ENCODE results near the gene ZIM2. TPM values are rescaled to one million over a fixed set of nuclear protein-coding genes. Genes with fewer than 3 reads are reported as not detected.
"Not testable (repeated sequence)": the region's sequence is repeated elsewhere in the genome, so short reads cannot be mapped to it uniquely, and the experiment has no call there.

The ZIM2 gene
- total RNA-seq, 1 donor: not detected

DNA sequence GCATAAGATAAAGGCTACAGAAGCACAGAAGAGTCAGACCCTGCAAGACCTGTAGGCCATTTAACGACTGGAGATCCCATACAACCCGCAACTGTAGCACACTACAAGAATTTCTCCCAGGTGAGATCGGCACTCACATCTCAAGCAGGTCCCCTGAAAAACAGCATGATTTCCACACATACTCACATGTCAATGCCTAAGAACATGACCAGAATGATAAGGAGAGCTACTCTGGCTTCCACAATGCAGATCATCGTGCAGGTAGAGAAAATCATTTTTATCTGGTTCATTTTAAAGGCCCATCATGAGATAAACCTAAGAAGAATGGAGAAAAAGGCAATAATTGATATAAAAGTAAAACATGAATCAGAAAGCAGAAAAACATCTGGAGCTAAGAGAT lies 17.5 kb upstream of the ZIM2 start:
- no peak overlapping the region for H3K4me3 ChIP-seq (ENCODE audit: low read depth, low read length)
- DNase-seq (ENCODE audit: low read depth): no peak
- TF ChIP-seq, protein P1, sequence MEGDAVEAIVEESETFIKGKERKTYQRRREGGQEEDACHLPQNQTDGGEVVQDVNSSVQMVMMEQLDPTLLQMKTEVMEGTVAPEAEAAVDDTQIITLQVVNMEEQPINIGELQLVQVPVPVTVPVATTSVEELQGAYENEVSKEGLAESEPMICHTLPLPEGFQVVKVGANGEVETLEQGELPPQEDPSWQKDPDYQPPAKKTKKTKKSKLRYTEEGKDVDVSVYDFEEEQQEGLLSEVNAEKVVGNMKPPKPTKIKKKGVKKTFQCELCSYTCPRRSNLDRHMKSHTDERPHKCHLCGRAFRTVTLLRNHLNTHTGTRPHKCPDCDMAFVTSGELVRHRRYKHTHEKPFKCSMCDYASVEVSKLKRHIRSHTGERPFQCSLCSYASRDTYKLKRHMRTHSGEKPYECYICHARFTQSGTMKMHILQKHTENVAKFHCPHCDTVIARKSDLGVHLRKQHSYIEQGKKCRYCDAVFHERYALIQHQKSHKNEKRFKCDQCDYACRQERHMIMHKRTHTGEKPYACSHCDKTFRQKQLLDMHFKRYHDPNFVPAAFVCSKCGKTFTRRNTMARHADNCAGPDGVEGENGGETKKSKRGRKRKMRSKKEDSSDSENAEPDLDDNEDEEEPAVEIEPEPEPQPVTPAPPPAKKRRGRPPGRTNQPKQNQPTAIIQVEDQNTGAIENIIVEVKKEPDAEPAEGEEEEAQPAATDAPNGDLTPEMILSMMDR (IDR thresholded peaks at IDR 0.05; ENCODE audit: insufficient read depth, low read length): no peak

DNA sequence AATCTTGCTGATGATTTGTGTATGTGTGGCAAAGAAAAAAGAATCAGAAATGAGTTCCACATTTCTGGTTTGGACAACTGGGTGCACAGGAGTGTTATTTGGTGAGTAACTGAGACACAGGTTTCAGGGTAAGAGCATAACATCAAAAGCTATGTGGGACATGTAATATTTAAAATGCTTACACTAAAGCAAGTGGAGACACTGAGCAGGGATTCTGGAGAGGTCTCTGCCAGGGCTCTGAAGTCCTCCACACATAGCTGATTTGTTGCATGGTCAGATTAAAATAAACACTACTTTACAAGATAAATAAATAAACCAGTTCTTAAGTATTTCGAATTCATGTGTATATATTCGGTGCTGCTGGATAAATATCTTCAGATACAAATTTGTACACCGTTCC lies 16.3 kb upstream of the ZIM2 start:
- TF ChIP-seq, protein P1 (IDR thresholded peaks at IDR 0.05; ENCODE audit: insufficient read depth, low read length): no peak
- no peak overlapping the region for H3K4me3 ChIP-seq (ENCODE audit: low read depth, low read length)
- no peak for DNase-seq (ENCODE audit: low read depth)

DNA sequence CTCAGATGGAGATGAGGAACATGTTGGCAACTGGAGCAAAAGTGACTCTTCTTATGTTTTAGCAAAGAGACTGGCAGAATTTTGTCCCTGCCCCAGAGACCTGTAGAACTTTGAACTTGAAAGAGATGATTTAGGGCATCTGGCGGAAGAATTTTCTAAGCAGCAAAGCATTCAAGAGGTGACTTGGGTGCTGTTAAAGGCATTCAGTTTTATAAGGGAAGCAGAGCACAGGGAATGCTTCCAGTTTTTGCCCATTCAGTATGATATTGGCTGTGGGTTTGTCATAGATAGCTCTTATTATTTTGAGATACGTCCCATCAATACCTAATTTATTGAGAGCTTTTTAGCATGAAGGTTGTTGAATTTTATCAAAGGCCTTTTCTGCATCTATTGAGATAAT lies 11.8 kb upstream of the ZIM2 start:
- not testable (repeated sequence) for DNase-seq (ENCODE audit: low read depth); H3K4me3 ChIP-seq (ENCODE audit: low read depth, low read length)

DNA sequence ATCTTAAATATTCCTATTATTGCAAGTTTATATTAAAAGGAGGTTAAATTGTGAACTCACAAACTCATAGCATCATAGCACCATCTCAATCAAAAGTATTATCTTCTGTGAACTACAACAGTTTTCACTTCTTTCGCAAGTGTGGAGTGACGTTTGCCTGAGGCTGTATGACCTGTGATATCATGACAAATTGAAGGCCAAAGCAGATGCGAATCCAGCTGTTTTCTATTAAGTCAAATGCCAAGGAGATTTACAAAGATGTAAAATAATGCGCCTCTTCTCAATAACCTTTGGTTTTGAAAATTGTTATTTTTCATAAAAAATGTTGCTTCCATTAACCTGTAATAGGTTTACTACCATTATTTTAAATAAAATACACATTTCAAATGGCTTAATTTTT lies 7.6 kb upstream of the ZIM2 start:
- TF ChIP-seq, protein P1 (IDR thresholded peaks at IDR 0.05; ENCODE audit: insufficient read depth, low read length): no peak

DNA sequence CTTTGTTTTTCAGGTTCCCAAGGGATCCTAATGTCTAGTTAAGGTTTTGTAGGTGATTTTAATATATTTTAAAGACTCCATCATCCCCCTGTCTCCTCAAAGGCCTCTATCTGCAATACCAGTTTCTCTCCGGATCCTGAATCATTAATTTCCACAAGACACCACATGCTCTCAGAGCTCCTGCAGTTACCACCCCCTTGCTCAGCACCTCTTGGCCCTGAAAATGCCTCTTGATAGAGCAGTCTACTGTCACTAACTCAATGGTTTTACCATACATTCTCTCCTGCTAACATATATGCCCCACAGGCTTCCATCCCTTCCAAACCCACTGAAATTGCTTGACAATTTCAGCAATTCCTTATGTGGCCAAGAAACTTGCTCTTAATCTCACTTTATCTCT lies 1.9 kb upstream of the ZIM2 start:
- TF ChIP-seq, protein P1 (IDR thresholded peaks at IDR 0.05; ENCODE audit: insufficient read depth, low read length): no peak
- no peak for DNase-seq (ENCODE audit: low read depth)
- no peak overlapping the region for H3K4me3 ChIP-seq (ENCODE audit: low read depth, low read length)

More for the DNA sequence above, 7.6 kb upstream of the ZIM2 start:
- no peak for DNase-seq (ENCODE audit: low read depth)
- no peak overlapping the region for H3K4me3 ChIP-seq (ENCODE audit: low read depth, low read length)

DNA sequence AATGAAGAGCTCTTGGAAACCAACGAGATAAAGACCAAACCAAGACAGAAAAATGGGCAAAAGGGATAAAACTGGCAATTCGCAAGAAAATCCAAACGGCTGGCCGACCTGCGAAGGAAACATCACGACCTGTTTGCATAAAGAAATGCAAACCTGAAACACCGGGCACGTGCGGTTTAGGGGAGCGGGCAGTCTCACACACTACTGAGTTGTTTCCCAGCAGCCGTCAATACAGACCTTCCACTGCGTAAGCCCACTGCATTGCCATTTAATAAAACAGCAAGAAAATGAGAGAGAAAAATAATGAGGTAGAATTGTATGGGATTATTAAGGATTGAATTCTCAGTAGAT lies 642 bp upstream of the ZIM2 start:
- H3K4me3 ChIP-seq (ENCODE audit: low read depth, low read length): no peak overlapping the region
- DNase-seq (ENCODE audit: low read depth): no peak
- TF ChIP-seq, protein P1 (IDR thresholded peaks at IDR 0.05; ENCODE audit: insufficient read depth, low read length): no peak

DNA sequence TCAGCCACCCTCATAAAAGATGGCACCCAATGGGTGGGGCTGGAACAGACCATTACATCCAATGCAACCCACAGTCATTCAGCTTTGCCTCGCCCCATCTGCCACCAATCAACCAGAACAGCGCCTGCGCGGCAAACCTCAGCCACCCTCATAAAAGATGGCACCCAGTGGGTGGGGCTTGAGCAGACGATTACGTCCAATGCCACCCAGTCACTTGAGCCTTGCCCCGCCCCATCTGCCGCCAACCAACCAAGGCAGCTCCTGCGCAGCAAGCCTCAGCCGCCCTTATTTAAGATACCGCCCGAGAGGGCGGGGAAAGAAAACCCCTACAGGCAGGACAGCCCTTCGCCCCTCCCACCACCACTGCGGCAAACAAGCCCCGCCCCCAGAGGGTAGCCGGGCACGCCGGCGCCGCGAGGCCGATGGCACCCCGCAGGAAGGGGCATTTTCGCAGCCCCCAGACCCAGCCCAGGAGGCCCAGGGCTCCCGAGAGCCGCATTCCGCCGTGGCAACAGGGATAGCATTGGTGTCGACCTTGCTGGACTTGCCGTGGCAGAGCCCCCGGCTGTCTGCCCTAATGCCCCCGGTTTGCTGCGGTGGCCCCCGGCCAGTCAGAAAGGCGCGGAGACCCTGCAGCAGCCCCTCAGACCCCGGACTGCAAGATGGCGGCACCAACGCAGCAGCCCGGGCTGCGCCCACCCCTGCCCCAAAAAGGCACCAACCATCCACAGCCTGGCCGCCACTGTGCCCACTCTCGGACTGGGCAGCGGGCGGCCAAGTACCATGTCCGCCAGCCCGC lies 675 bp downstream of the ZIM2 start:
- TF ChIP-seq, protein P1 (IDR thresholded peaks at IDR 0.05; ENCODE audit: insufficient read depth, low read length): no peak
- no peak for DNase-seq (ENCODE audit: low read depth)
- H3K4me3 ChIP-seq (ENCODE audit: low read depth, low read length): no peak overlapping the region

All from fibroblast of the aortic adventitia (primary cell).